Right lobe of liver (tissue), 4 donors: ENCODE data around the gene GATAD2B.
A peak's percentile ranks its signal among the peaks of the same experiment; 100 is the strongest.

ENCODE experiments used
- POLR2A ChIP-seq: fragments of 450-650 bp; IDR thresholded peaks from one replicate; pipeline ENCODE4 v1.6.1; 2017; ENCODE audit warnings: antibody characterized with exemption, mild to moderate bottlenecking
- TF ChIP-seq, protein P1 (sequence below), 4 donors: fragments of 200-600 bp in 3 of 4; fragments of 450-650 bp in 1 of 4; IDR thresholded peaks; one replicate each; pipeline versions ENCODE4 v1.5.1 to v1.8.0; 2016 to 2022; ENCODE audit warnings: antibody characterized with exemption in 4 of 4, mild to moderate bottlenecking in 2 of 4
- donor health status: DM: no; HTN: no; CAD: no.
- donor health status: DM: no; HTN: no; CAD: no.
- donor health status: DM: no; HTN: yes; CAD: no.

DNA sequence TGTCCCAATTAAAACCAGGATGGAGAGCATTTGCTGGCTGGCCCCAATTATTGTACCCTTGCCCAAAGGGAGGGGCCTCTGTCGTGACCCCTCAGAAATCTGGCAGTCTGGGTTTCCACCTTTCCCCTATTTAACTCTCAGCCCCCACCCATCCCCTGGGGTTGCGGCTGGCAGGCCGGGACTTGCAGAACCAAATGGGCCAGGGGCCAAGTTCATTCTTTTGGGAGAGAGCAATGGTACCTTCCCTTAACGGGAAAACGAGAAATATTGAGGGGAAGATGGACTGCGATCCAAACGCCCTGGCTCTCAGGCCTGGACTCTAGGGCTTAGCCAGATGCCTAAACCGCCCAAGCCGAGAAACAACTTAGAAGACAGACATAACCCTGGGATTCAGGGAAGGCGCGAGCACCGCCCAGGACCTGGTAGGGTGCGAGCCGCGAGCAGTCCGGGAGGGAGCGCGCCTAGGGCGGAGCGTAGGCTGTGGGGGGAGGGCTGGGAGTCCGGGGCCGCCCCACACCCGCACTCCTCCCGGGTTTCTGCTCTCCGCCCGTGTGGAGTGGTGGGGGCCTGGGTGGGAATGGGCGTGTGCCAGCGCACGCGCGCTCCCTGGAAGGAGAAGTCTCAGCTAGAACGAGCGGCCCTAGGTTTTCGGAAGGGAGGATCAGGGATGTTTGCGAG lies 147.9 kb downstream of the GATAD2B start, which contains the start of gene SLC27A3:
- TF ChIP-seq, protein P1, sequence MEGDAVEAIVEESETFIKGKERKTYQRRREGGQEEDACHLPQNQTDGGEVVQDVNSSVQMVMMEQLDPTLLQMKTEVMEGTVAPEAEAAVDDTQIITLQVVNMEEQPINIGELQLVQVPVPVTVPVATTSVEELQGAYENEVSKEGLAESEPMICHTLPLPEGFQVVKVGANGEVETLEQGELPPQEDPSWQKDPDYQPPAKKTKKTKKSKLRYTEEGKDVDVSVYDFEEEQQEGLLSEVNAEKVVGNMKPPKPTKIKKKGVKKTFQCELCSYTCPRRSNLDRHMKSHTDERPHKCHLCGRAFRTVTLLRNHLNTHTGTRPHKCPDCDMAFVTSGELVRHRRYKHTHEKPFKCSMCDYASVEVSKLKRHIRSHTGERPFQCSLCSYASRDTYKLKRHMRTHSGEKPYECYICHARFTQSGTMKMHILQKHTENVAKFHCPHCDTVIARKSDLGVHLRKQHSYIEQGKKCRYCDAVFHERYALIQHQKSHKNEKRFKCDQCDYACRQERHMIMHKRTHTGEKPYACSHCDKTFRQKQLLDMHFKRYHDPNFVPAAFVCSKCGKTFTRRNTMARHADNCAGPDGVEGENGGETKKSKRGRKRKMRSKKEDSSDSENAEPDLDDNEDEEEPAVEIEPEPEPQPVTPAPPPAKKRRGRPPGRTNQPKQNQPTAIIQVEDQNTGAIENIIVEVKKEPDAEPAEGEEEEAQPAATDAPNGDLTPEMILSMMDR (IDR thresholded peaks at IDR 0.05): no peak
- peak; percentile 14 for TF ChIP-seq POLR2A
